Measurements from ENCODE around the gene ZGLP1.
A peak's percentile ranks its signal among the peaks of the same experiment; 100 is the strongest.

ZGLP1 gene

GRCh38 chr19:10321874-10322835 is 12.5 kb upstream of the ZGLP1 start:
- H3K4me3 ChIP-seq (ENCODE audit: low read length) = no peak overlapping the region
- peaks cover 87% of the 10 kb centered on the region for H3K36me3 ChIP-seq (ENCODE audit: insufficient read depth, low read depth, low read length)
- no peaks in the 10 kb centered on the region for H3K9me3 ChIP-seq (ENCODE audit: insufficient read depth, low read depth, low read length)
- no peaks in the 10 kb centered on the region for H3K4me1 ChIP-seq (ENCODE audit: insufficient read depth, low read length)
- H3K9ac ChIP-seq (ENCODE audit: low read depth, low read length) = no peak overlapping the region
- H3K27ac ChIP-seq (ENCODE audit: low read length) = no peak overlapping the region
- H3K27me3 ChIP-seq (ENCODE audit: insufficient read depth, low read length) = no peaks in the 10 kb centered on the region

- Histone ChIP-seq H3K4me3 (ENCODE audit: low read length) (no peak overlapping the region), H3K27me3 (ENCODE audit: insufficient read depth, low read length) (no peaks in the 10 kb centered on the region), H3K27ac (ENCODE audit: low read length) (no peak overlapping the region), H3K36me3 (ENCODE audit: insufficient read depth, low read depth, low read length) (peaks cover 80% of the 10 kb centered on the region), H3K9me3 (ENCODE audit: insufficient read depth, low read depth, low read length) (no peaks in the 10 kb centered on the region), H3K4me1 (ENCODE audit: insufficient read depth, low read length) (no peaks in the 10 kb centered on the region), H3K9ac (ENCODE audit: low read depth, low read length) (no peak overlapping the region)
Measured at GRCh38 chr19:10321417-10321797, 11.8 kb upstream of the ZGLP1 start.

GRCh38 chr19:10320602-10321416 is 11.2 kb upstream of the ZGLP1 start:
- Histone ChIP-seq H3K9ac (ENCODE audit: low read depth, low read length) (no peak overlapping the region), H3K4me3 (ENCODE audit: low read length) (no peak overlapping the region), H3K27me3 (ENCODE audit: insufficient read depth, low read length) (no peaks in the 10 kb centered on the region), H3K9me3 (ENCODE audit: insufficient read depth, low read depth, low read length) (no peaks in the 10 kb centered on the region), H3K27ac (ENCODE audit: low read length) (no peak overlapping the region), H3K36me3 (ENCODE audit: insufficient read depth, low read depth, low read length) (peaks cover 75% of the 10 kb centered on the region), H3K4me1 (ENCODE audit: insufficient read depth, low read length) (no peaks in the 10 kb centered on the region; the same call in 1 of the 2 replicates)

GRCh38 chr19:10318807-10319682 is 9.4 kb upstream of the ZGLP1 start:
- H3K9me3 ChIP-seq (ENCODE audit: insufficient read depth, low read depth, low read length) = no peaks in the 10 kb centered on the region
- H3K27me3 ChIP-seq (ENCODE audit: insufficient read depth, low read length) = no peaks in the 10 kb centered on the region
- H3K4me3 ChIP-seq (ENCODE audit: low read length) = no peak overlapping the region
- H3K36me3 ChIP-seq (ENCODE audit: insufficient read depth, low read depth, low read length) = peaks cover 58% of the 10 kb centered on the region
- no peak overlapping the region for H3K27ac ChIP-seq (ENCODE audit: low read length)
- no peak overlapping the region for H3K9ac ChIP-seq (ENCODE audit: low read depth, low read length)
- no peaks in the 10 kb centered on the region; the same call in 1 of the 2 replicates for H3K4me1 ChIP-seq (ENCODE audit: insufficient read depth, low read length)

GRCh38 chr19:10317857-10318462 is 8.3 kb upstream of the ZGLP1 start:
- Histone ChIP-seq H3K36me3 (ENCODE audit: insufficient read depth, low read depth, low read length) (peaks cover 49% of the 10 kb centered on the region), H3K27me3 (ENCODE audit: insufficient read depth, low read length) (no peaks in the 10 kb centered on the region), H3K9me3 (ENCODE audit: insufficient read depth, low read depth, low read length) (no peaks in the 10 kb centered on the region), H3K4me3 (ENCODE audit: low read length) (no peak overlapping the region), H3K9ac (ENCODE audit: low read depth, low read length) (no peak overlapping the region), H3K27ac (ENCODE audit: low read length) (no peak overlapping the region), H3K4me1 (ENCODE audit: insufficient read depth, low read length) (no peaks in the 10 kb centered on the region; the same call in 1 of the 2 replicates)

GRCh38 chr19:10317045-10317856 is 7.6 kb upstream of the ZGLP1 start:
- peaks cover 42% of the 10 kb centered on the region for H3K36me3 ChIP-seq (ENCODE audit: insufficient read depth, low read depth, low read length)
- no peaks in the 10 kb centered on the region for H3K27me3 ChIP-seq (ENCODE audit: insufficient read depth, low read length)
- H3K9me3 ChIP-seq (ENCODE audit: insufficient read depth, low read depth, low read length) = no peaks in the 10 kb centered on the region
- H3K9ac ChIP-seq (ENCODE audit: low read depth, low read length) = no peak overlapping the region
- H3K27ac ChIP-seq (ENCODE audit: low read length) = no peak overlapping the region
- H3K4me3 ChIP-seq (ENCODE audit: low read length) = no peak overlapping the region
- H3K4me1 ChIP-seq (ENCODE audit: insufficient read depth, low read length) = no peaks in the 10 kb centered on the region; the same call in 1 of the 2 replicates

- H3K27ac ChIP-seq (ENCODE audit: low read length) = no peak overlapping the region
- H3K4me3 ChIP-seq (ENCODE audit: low read length) = peak overlapping the region; percentile 87; the same call in 1 of the 2 replicates
- peak overlapping the region; percentile 78; the same call in 1 of the 2 replicates for H3K9ac ChIP-seq (ENCODE audit: low read depth, low read length)
- H3K27me3 ChIP-seq (ENCODE audit: insufficient read depth, low read length) = no peaks in the 10 kb centered on the region
- no peaks in the 10 kb centered on the region for H3K9me3 ChIP-seq (ENCODE audit: insufficient read depth, low read depth, low read length)
- peaks cover 34% of the 10 kb centered on the region for H3K36me3 ChIP-seq (ENCODE audit: insufficient read depth, low read depth, low read length)
- no peaks in the 10 kb centered on the region; the same call in 1 of the 2 replicates for H3K4me1 ChIP-seq (ENCODE audit: insufficient read depth, low read length)
Measured at GRCh38 chr19:10316229-10317044, 6.8 kb upstream of the ZGLP1 start.

GRCh38 chr19:10315335-10316214 is 6.0 kb upstream of the ZGLP1 start, which contains the start of gene FDX2:
Gene FDX2, minus strand, starts transcription at chr19:10316015. Its CDS starts 19 bp downstream, at chr19:10315996.
- peak within 1 kb of the TSS; percentile 87 for H3K4me3 ChIP-seq (ENCODE audit: low read length)
- H3K9ac ChIP-seq (ENCODE audit: low read depth, low read length) = peak within 1 kb of the TSS; percentile 78
- H3K4me1 ChIP-seq (ENCODE audit: insufficient read depth, low read length) = no peaks in the 10 kb centered on the region; the same call in 1 of the 2 replicates
- no peaks in the 10 kb centered on the region for H3K27me3 ChIP-seq (ENCODE audit: insufficient read depth, low read length)
- peaks cover 27% of the 10 kb centered on the region for H3K36me3 ChIP-seq (ENCODE audit: insufficient read depth, low read depth, low read length)
- no peak within 1 kb of the TSS for H3K27ac ChIP-seq (ENCODE audit: low read length)
- no peaks in the 10 kb centered on the region for H3K9me3 ChIP-seq (ENCODE audit: insufficient read depth, low read depth, low read length)

GRCh38 chr19:10306327-10306726 is 3.3 kb downstream of the ZGLP1 start:
- Histone ChIP-seq H3K9ac (ENCODE audit: low read depth, low read length) (no peak overlapping the region), H3K27me3 (ENCODE audit: insufficient read depth, low read length) (no peaks in the 10 kb centered on the region; the same call in 1 of the 2 replicates), H3K36me3 (ENCODE audit: insufficient read depth, low read depth, low read length) (peaks cover 6% of the 10 kb centered on the region; the same call in 1 of the 2 replicates), H3K4me3 (ENCODE audit: low read length) (no peak overlapping the region), H3K27ac (ENCODE audit: low read length) (no peak overlapping the region), H3K4me1 (ENCODE audit: insufficient read depth, low read length) (no peaks in the 10 kb centered on the region), H3K9me3 (ENCODE audit: insufficient read depth, low read depth, low read length) (no peaks in the 10 kb centered on the region)
